Measurements from ENCODE around the gene BARHL1.
"Not testable (repeated sequence)": the region's sequence is repeated elsewhere in the genome, so short reads cannot be mapped to it uniquely, and the experiment has no call there.

The BARHL1 gene

DNA sequence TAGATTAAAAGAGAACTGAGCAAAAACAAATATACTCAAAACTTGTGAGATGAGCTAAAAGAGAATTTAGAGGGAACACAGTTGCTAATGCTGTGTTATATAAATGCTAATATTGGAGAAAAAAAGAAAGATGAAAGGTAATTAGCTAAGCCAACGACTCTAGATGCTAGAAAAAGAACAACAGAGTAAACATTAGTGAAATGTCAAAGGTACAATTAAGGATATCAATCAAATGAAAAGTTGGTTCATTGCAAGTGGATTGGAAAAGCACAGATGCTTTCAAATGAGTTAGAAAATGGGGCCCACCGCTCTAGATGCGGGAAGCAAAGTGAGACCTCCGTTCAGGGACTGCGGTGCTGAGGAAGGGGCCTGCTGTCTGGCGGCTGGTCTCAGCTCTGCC lies 17.9 kb upstream of the BARHL1 start:
- TF ChIP-seq, protein P1, sequence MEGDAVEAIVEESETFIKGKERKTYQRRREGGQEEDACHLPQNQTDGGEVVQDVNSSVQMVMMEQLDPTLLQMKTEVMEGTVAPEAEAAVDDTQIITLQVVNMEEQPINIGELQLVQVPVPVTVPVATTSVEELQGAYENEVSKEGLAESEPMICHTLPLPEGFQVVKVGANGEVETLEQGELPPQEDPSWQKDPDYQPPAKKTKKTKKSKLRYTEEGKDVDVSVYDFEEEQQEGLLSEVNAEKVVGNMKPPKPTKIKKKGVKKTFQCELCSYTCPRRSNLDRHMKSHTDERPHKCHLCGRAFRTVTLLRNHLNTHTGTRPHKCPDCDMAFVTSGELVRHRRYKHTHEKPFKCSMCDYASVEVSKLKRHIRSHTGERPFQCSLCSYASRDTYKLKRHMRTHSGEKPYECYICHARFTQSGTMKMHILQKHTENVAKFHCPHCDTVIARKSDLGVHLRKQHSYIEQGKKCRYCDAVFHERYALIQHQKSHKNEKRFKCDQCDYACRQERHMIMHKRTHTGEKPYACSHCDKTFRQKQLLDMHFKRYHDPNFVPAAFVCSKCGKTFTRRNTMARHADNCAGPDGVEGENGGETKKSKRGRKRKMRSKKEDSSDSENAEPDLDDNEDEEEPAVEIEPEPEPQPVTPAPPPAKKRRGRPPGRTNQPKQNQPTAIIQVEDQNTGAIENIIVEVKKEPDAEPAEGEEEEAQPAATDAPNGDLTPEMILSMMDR (IDR thresholded peaks at IDR 0.05; ENCODE audit: control insufficient read depth, extremely low read depth, insufficient read depth), result no peak
- DNase-seq (ENCODE audit: low read depth), result no peak
- H3K4me3 ChIP-seq (ENCODE audit: low read depth, low read length), result no peak overlapping the region

DNA sequence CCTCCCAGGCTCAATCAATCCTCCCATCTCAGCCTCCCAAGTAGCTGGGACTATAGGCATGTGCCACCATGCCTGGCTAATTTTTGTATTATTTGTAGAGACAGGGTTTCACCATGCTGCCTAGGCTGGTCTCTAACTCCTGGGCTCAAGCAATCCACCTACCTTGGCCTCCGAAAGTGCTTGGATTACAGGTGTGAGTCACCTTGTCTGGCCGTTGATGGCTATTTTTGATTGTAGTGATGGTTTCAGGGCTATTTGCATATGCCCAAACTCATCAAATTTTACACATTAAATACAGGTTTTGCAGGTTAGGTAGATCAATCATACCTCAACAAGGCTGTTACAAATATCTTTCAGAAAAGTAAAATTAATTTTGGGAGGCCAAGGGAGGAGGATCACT lies 13.6 kb upstream of the BARHL1 start:
- not testable (repeated sequence) for H3K4me3 ChIP-seq (ENCODE audit: low read depth, low read length); DNase-seq (ENCODE audit: low read depth)

DNA sequence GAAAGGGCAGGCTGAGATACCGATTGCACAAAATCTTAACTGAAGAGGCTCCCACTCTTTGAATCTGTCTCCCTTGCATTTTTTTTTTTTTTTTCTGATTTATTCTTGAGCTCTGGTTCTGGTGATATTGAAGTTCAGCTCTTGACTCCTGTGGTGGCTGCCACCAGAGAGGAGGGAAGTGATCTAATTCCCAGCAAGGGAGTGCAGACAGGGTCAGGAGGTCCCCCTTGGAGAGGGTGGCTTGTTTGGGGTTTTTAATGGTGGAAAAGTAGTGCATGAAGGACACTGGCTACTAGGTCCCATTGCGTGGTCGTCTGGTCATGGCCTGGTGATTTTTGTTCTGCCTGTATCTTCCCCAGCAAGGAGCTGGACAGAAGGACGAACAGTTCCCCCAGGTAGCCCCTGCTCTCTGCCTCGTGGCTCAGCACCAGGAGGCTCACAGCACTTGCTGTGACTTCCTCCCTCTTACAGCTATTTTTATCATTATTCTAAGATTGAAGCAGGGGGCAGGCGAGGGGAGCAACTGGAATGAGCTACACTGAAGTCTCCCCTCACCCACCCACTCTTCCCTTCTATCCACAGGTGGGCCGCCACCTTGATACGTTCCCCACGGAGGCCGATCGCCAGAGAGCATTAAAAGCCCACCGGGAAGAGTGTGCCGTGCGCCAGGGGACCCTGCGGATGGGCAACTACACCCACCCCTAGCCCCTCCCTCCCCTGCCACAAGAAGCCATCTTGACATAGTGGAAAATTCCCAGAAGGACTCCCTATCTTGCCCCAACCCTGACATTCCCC lies 10.4 kb upstream of the BARHL1 start:
- no peak overlapping the region for H3K4me3 ChIP-seq (ENCODE audit: low read depth, low read length)
- DNase-seq (ENCODE audit: low read depth), result no peak
- TF ChIP-seq, protein P1 (IDR thresholded peaks at IDR 0.05; ENCODE audit: control insufficient read depth, extremely low read depth, insufficient read depth), result no peak

DNA sequence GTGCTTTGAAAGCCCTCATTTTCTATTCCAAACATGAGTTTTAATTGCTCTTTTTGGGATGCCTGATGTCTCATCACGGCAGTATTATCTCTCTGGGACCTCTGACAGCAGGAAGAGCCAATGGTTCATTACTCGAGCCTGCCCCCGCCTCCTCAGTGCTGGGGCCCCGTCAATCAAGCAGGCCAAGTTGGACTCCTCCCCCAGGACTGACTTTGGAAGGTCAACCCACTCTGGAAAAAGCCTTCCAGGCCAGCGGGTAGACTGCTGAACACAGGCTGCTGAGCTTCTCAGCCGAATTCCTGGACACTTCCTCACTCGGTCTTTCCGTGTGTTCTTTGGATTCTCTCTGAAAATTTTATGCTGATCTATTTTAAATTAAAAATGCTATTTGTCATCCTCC lies 9.5 kb upstream of the BARHL1 start:
- DNase-seq (ENCODE audit: low read depth), result no peak
- TF ChIP-seq, protein P1 (IDR thresholded peaks at IDR 0.05; ENCODE audit: control insufficient read depth, extremely low read depth, insufficient read depth), result no peak
- H3K4me3 ChIP-seq (ENCODE audit: low read depth, low read length), result no peak overlapping the region

DNA sequence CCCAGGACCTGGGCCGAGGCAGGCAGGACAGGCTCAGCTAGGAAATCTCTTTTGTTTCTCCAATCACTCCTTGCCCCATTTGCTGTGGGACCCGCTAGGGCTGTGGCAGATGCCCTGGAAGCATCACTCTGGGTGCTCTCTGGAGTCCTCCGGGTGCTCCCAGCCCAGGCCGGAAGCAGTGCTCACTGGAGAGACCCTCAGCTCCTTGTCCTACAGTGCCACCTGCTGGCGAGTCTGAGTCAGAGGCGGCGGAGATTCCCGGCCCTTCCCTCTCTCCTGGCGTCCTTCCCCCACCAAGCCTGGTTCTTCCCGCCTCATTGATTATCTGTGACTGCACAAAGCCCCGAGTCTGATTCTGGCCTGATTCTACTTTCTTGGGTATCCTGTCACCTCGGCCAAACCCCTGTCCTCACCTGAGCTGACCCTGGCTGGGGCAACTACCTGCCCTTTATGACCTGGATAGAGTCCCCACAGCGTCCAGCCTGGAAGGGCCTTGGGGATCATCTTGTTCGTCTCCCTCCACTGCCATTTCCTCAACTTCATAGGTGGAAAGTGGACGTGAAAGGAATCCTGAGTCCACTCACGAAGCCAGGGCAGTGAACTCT lies 7.3 kb upstream of the BARHL1 start:
- TF ChIP-seq, protein P1 (IDR thresholded peaks at IDR 0.05; ENCODE audit: control insufficient read depth, extremely low read depth, insufficient read depth), result peak; percentile 74
- peak; percentile 50 for DNase-seq (ENCODE audit: low read depth)
- H3K4me3 ChIP-seq (ENCODE audit: low read depth, low read length), result no peak overlapping the region

DNA sequence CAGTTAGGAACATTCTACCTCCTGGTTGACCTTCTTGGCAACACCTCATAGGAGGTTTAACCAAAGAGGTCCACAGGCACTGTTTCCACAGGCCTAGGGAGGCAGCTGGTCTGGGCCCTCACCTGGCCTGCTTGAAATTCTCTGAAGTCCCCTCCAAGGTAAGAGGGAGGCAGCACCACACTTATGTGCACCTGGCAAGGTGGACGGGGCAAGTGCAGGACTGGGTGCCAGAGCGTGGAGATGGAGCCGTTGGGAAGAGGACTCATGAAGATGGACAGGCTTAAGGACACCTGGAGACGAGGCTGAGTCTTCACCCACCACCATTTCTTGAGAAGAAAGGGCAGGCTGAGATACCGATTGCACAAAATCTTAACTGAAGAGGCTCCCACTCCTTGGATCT lies 6.6 kb upstream of the BARHL1 start:
- no peak overlapping the region for H3K4me3 ChIP-seq (ENCODE audit: low read depth, low read length)
- no peak for DNase-seq (ENCODE audit: low read depth)
- TF ChIP-seq, protein P1 (IDR thresholded peaks at IDR 0.05; ENCODE audit: control insufficient read depth, extremely low read depth, insufficient read depth), result no peak

DNA sequence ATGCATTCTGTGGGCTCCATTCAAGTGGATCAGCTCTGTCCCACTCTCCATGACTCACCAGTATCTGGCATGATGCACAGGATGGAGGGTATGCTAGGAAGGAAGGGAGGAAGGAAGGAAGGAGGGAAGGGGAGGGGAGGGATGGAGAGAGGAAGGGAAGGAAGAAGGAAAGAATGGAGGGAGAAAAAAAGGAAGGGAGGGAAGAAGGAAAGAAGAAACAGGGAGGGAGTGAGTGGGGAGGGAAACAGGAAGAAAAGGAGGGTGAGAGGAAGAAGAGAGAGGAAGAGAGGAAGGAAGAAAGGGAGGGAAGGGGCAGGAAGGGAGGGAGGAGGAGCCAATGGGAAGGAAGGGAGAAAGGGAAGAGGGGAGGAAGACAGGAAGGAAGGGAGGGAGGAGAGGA lies 5.3 kb upstream of the BARHL1 start:
- no peak overlapping the region for H3K4me3 ChIP-seq (ENCODE audit: low read depth, low read length)
- DNase-seq (ENCODE audit: low read depth), result no peak
- TF ChIP-seq, protein P1 (IDR thresholded peaks at IDR 0.05; ENCODE audit: control insufficient read depth, extremely low read depth, insufficient read depth), result no peak

Measured in LNCaP clone FGC (cell line).